ENCODE measurements around the gene A2M. TPM values are rescaled to one million over a fixed set of nuclear protein-coding genes. Genes with fewer than 3 reads are reported as not detected.

A2M gene
- total and polyA plus RNA-seq, 2 of the 4 experiments (the other 2 are of a cell fraction) = 1.1 to 3.2 TPM

- Histone ChIP-seq H3K27me3 (ENCODE audit: control insufficient read depth, insufficient read depth, low read length) (no peaks in the 10 kb centered on the region), H3K79me1 (ENCODE audit: low read depth in 1 of 2, low read length in 2 of 2) (no peaks in the 10 kb centered on the region), H2AFZ (replicated peaks; ENCODE audit: low read length, poor library complexity) (no peak overlapping the region), H3K4me1 (ENCODE audit: control insufficient read depth, insufficient read depth, low read length) (no peaks in the 10 kb centered on the region; the same call in 1 of the 2 replicates), H4K91ac (ENCODE audit: insufficient read depth, low read depth, low read length) (no peak overlapping the region), H3K23ac (ENCODE audit: low read depth, low read length) (no peak overlapping the region), H2BK20ac (ENCODE audit: low read depth, low read length) (no peak overlapping the region), H3K9ac (ENCODE audit: low read depth, low read length) (no peak overlapping the region), H2BK120ac (ENCODE audit: low read depth, low read length) (no peak overlapping the region), H3K4me2 (ENCODE audit: low read depth, low read length) (no peak overlapping the region), H4K20me1 (ENCODE audit: insufficient read depth, low read length) (no peaks in the 10 kb centered on the region), H3K56ac (ENCODE audit: extremely low read depth, insufficient read depth, low read length) (no peak overlapping the region), H3K9me1 (ENCODE audit: insufficient read depth, low read length) (no peaks in the 10 kb centered on the region), H3K18ac (ENCODE audit: low read depth, low read length) (no peak overlapping the region), H3K9me3 (ENCODE audit: control insufficient read depth, insufficient read depth, low read length) (no peaks in the 10 kb centered on the region), H2BK15ac (ENCODE audit: low read depth, low read length) (no peak overlapping the region), H2AK5ac (ENCODE audit: low read depth, low read length) (no peak overlapping the region), H3K27ac (ENCODE audit: insufficient read depth, low read length) (no peak overlapping the region), H3K4ac (ENCODE audit: low read depth, low read length) (no peak overlapping the region), H3K14ac (replicated peaks; ENCODE audit: low read depth, low read length) (no peak overlapping the region), H4K5ac (ENCODE audit: low read depth, low read length) (no peak overlapping the region), H3K36me3 (ENCODE audit: control insufficient read depth, insufficient read depth, low read length) (peaks cover 4% of the 10 kb centered on the region; the same call in 1 of the 2 replicates), H2AK9ac (replicated peaks; ENCODE audit: low read depth, low read length, poor library complexity) (no peak overlapping the region), H4K8ac (ENCODE audit: low read depth in 2 of 2, low read length in 2 of 2) (no peak overlapping the region), H3K4me3 (ENCODE audit: insufficient read depth, low read depth, low read length) (no peak overlapping the region), H2BK5ac (ENCODE audit: low read depth, low read length, poor library complexity, severe bottlenecking) (no peak overlapping the region)
- intact Hi-C loops (cut with micrococcal nuclease) = no loop called here
- dilution Hi-C loops (cut with HindIII; ENCODE audit: low sequenced_read_pairs, unreplicated experiment) = no loop called here
- DNase-seq = no peak
- CTCF ChIA-PET = no interaction called here
- POLR2A ChIA-PET (ENCODE audit: unreplicated experiment) = no interaction called here
- TF ChIP-seq MXI1 (IDR thresholded peaks at IDR 0.05; ENCODE audit: borderline replicate concordance, low read depth, low read length) (no peak), CEBPB (IDR thresholded peaks at IDR 0.05; ENCODE audit: low read depth, low read length) (no peak), FOS (IDR thresholded peaks at IDR 0.05; ENCODE audit: low read depth, low read length) (no peak), POLR2A (IDR thresholded peaks at IDR 0.05; ENCODE audit: low read depth, low read length) (no peak), SMC3 (IDR thresholded peaks at IDR 0.05; ENCODE audit: low read depth, low read length) (no peak), RFX5 (IDR thresholded peaks at IDR 0.05; ENCODE audit: low read depth, low read length) (no peak), BHLHE40 (IDR thresholded peaks at IDR 0.05; ENCODE audit: low read depth, low read length) (no peak), CHD1 (IDR thresholded peaks at IDR 0.05; ENCODE audit: low read depth, low read length) (no peak), RCOR1 (IDR thresholded peaks at IDR 0.05; ENCODE audit: insufficient replicate concordance, low read length) (no peak), CTCF (conservative IDR thresholded peaks at IDR 0.05; ENCODE audit: low read depth, low read length) (no peak), MAZ (IDR thresholded peaks at IDR 0.05; ENCODE audit: borderline replicate concordance, low read depth, low read length) (no peak)
- BruUV-seq (replicated peaks) = no TSS peak
- no peak for ATAC-seq (ENCODE audit: low read depth)
- in situ Hi-C loops (cut with MboI; ENCODE audit: low sequenced_read_pairs) = no loop called here
- WGBS, 2 experiments (ENCODE audit: extremely low coverage in 2 of 2, insufficient read length in 1 of 2) = no CpG with 5 or more reads among the region's 1 CpG
Observed at GRCh38 chr12:9068086-9068485, 47.6 kb downstream of the A2M start.
